GM18519 (cell line): Measurements from ENCODE around the gene UNC93A.
A peak's percentile ranks its signal among the peaks of the same experiment; 100 is the strongest.
"Not testable (repeated sequence)": the region's sequence is repeated elsewhere in the genome, so short reads cannot be mapped to it uniquely, and the experiment has no call there.

Experiments used
- ATAC-seq: cut with Tn5 transposase; IDR thresholded peaks from one replicate; pipeline ENCODE4 v1.9.1; 2021; ENCODE audit warnings: mild to moderate bottlenecking, moderate library complexity; ENCODE audit not compliant: unreplicated experiment, low FRiP score

UNC93A gene

GRCh38 chr6:167336844-167337630 is 45.9 kb downstream of the UNC93A start:
- ATAC-seq = no peak

- no peak for ATAC-seq
Observed at GRCh38 chr6:167337675-167338449, 46.7 kb downstream of the UNC93A start.

GRCh38 chr6:167338541-167339117 is 47.5 kb downstream of the UNC93A start:
- ATAC-seq = no peak

- no peak for ATAC-seq
Observed at GRCh38 chr6:167341038-167341583, 50.0 kb downstream of the UNC93A start.

GRCh38 chr6:167341665-167342655 is 50.8 kb downstream of the UNC93A start:
- no peak for ATAC-seq

GRCh38 chr6:167342879-167343610 is 51.9 kb downstream of the UNC93A start:
- no peak for ATAC-seq

GRCh38 chr6:167345348-167345747 is 54.2 kb downstream of the UNC93A start:
- no peak for ATAC-seq

GRCh38 chr6:167345960-167346359 is 54.8 kb downstream of the UNC93A start:
- ATAC-seq = no peak

- ATAC-seq = no peak
Observed at GRCh38 chr6:167347226-167347625, 56.1 kb downstream of the UNC93A start.

- ATAC-seq = no peak
Observed at GRCh38 chr6:167349631-167350274, 58.6 kb downstream of the UNC93A start.

GRCh38 chr6:167350275-167350696 is 59.2 kb downstream of the UNC93A start:
- ATAC-seq = no peak

- ATAC-seq = peak; percentile 41
Observed at GRCh38 chr6:167350731-167351655, 59.9 kb downstream of the UNC93A start.

- peak; percentile 67 for ATAC-seq
Observed at GRCh38 chr6:167351656-167352345, 60.7 kb downstream of the UNC93A start.

GRCh38 chr6:167356874-167357273 is 65.8 kb downstream of the UNC93A start:
- ATAC-seq = no peak

- not testable (repeated sequence) for ATAC-seq
Observed at GRCh38 chr6:167358394-167358793, 67.3 kb downstream of the UNC93A start.

- ATAC-seq = not testable (repeated sequence)
Observed at GRCh38 chr6:167361170-167361569, 70.1 kb downstream of the UNC93A start.
